SK-N-DZ (cell line): ENCODE measurements around the gene COX6B1. TPM values are rescaled to one million over a fixed set of nuclear protein-coding genes. Genes with fewer than 3 reads are reported as not detected.
A peak's percentile ranks its signal among the peaks of the same experiment; 100 is the strongest.
"Not testable (repeated sequence)": the region's sequence is repeated elsewhere in the genome, so short reads cannot be mapped to it uniquely, and the experiment has no call there.

Source experiments
- DNase-seq: peaks from one replicate; pipeline ENCODE4 v3.0.0-alpha.2; 2015; ENCODE audit warnings: low spot score
- polyA plus RNA-seq, 2 experiments: library from polyadenylated mRNA; depleted of rRNA; stranded (reverse); fragments of >200 nt; gene quantifications; 2 replicates each; pipeline ENCODE4 v1.2.3, GENCODE V29; 2014

COX6B1 gene
- polyA plus RNA-seq (2014; cell fraction: cytosol; rRNA removed): 404 and 474 TPM in 2 replicates
- polyA plus RNA-seq (2014; cell fraction: nucleus; rRNA removed): 499 and 688 TPM in 2 replicates

- DNase-seq: peak; percentile 98
Observed at GRCh38 chr19:35648017-35648961, at the start of gene COX6B1. Gene COX6B1 (plus strand): TSS chr19:35648323. CDS start chr19:35651244, 2,921 bp downstream.

GRCh38 chr19:35601971-35602370, 46.2 kb upstream of the COX6B1 start:
- DNase-seq: no peak

GRCh38 chr19:35604436-35604835, 43.7 kb upstream of the COX6B1 start:
- not testable (repeated sequence) for DNase-seq

- DNase-seq: not testable (repeated sequence)
Observed at GRCh38 chr19:35607170-35607569, 41.0 kb upstream of the COX6B1 start.

- no peak for DNase-seq
Observed at GRCh38 chr19:35607661-35608060, 40.5 kb upstream of the COX6B1 start.

GRCh38 chr19:35608251-35608650, 39.9 kb upstream of the COX6B1 start:
- DNase-seq: no peak

GRCh38 chr19:35609851-35610353, 38.2 kb upstream of the COX6B1 start:
- no peak for DNase-seq

GRCh38 chr19:35612224-35612558, 35.9 kb upstream of the COX6B1 start:
- DNase-seq: no peak

GRCh38 chr19:35612559-35613321, 35.4 kb upstream of the COX6B1 start, which contains the start of gene HAUS5:
Gene HAUS5 (plus strand): TSS chr19:35612735. CDS start chr19:35612795, 60 bp downstream.
- DNase-seq: peak; percentile 89

GRCh38 chr19:35613574-35613973, 34.5 kb upstream of the COX6B1 start:
- no peak for DNase-seq

- no peak for DNase-seq
Observed at GRCh38 chr19:35615036-35615435, 33.1 kb upstream of the COX6B1 start.

- DNase-seq: no peak
Observed at GRCh38 chr19:35618857-35619256, 29.3 kb upstream of the COX6B1 start.

- no peak for DNase-seq
Observed at GRCh38 chr19:35619290-35619923, 28.7 kb upstream of the COX6B1 start.

- no peak for DNase-seq
Observed at GRCh38 chr19:35620001-35620400, 28.1 kb upstream of the COX6B1 start.

GRCh38 chr19:35621708-35622107, 26.4 kb upstream of the COX6B1 start:
- no peak for DNase-seq

- no peak for DNase-seq
Observed at GRCh38 chr19:35622750-35623149, 25.4 kb upstream of the COX6B1 start.

- no peak for DNase-seq
Observed at GRCh38 chr19:35623327-35624010, 24.7 kb upstream of the COX6B1 start.

- DNase-seq: no peak
Observed at GRCh38 chr19:35628264-35628564, 19.9 kb upstream of the COX6B1 start.

- peak; percentile 98 for DNase-seq
Observed at GRCh38 chr19:35628565-35629331, 19.4 kb upstream of the COX6B1 start, which contains the start of gene RBM42. Gene RBM42 (plus strand): TSS chr19:35629036. CDS start chr19:35629154, 118 bp downstream.

- no peak for DNase-seq
Observed at GRCh38 chr19:35629332-35629633, 18.8 kb upstream of the COX6B1 start.
